Measurements from ENCODE around the gene COL26A1. TPM values are rescaled to one million over a fixed set of nuclear protein-coding genes. Genes with fewer than 3 reads are reported as not detected.
"Not testable (repeated sequence)": the region's sequence is repeated elsewhere in the genome, so short reads cannot be mapped to it uniquely, and the experiment has no call there.

COL26A1 gene
- total RNA-seq, 1 donor from 2014 or later: 0.11 TPM

DNA sequence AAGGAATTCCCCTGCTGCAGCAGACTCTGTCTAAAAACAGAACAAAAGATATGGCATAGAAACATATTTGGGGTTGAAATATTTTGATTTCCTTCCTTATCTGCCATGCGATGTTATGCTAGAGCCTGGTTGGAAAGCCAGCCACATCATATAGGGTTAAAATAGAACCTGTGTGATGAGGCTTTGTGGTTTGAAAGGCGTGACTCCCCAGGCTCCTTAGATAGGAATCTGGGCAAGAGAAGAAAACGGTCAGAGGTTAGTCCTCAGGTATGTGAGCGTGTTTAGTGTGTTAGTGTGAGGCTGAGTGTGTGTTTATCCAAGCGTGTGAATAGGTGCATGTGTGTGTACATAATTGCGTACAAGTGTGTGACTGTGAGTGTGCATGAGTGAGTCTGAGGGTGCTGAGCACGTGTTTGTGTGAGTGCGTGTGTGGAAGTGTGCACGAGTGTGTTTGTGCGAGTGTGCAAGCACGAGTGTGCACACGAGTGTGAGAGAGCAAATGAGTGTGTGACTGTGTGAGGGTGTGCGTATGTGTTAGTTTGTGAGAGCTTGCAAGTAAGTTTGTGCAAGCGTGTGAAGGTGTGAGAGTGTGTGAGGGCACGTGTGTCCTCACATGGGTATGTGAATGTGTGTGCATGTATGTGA lies 79.9 kb downstream of the COL26A1 start:
- H3K27me3 Mint-ChIP-seq (ENCODE audit: low read depth): peaks cover 7% of the 10 kb centered on the region
- H3K9me3 Mint-ChIP-seq: no peaks in the 10 kb centered on the region
- H3K27ac Mint-ChIP-seq: no peak overlapping the region
- intact Hi-C loops (cut with micrococcal nuclease): loop anchor here (5.0 to 10.0 kb wide), 2 partner anchors 62 to 80 kb away; partner anchors contain the start of gene COL26A1
- no peak overlapping the region for H3K4me3 Mint-ChIP-seq (ENCODE audit: low read depth)
- DNase-seq (ENCODE audit: low spot score): no peak
- peaks cover 13% of the 10 kb centered on the region for H3K4me1 Mint-ChIP-seq (ENCODE audit: low read depth)
- no peaks in the 10 kb centered on the region for H3K36me3 Mint-ChIP-seq (ENCODE audit: low read depth)

DNA sequence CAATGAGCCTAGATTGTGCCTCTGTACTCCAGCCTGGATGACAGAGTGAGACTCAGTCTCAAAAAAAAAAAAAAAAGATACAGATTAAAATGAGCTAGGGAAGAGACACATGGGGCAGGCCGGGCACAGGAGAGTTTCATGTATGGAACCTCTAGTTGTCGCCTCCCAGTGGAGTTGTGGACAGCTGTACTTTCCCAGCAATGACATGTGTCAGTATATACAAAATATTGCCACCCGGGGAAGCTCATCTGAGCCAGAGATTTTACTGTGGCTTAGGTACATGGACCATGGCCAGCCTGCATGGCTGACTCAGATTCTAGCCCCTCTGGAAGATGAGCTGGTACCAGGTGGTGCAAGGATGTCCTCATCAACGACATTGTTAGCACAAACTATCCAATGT lies 87.4 kb downstream of the COL26A1 start:
- Mint-ChIP-seq H3K36me3 (ENCODE audit: low read depth) (no peaks in the 10 kb centered on the region), H3K27me3 (ENCODE audit: low read depth) (peaks cover 3% of the 10 kb centered on the region), H3K27ac (no peak overlapping the region), H3K4me1 (ENCODE audit: low read depth) (no peaks in the 10 kb centered on the region), H3K9me3 (no peaks in the 10 kb centered on the region), H3K4me3 (ENCODE audit: low read depth) (no peak overlapping the region)
- DNase-seq (ENCODE audit: low spot score): no peak
- intact Hi-C loops (cut with micrococcal nuclease): no loop called here

DNA sequence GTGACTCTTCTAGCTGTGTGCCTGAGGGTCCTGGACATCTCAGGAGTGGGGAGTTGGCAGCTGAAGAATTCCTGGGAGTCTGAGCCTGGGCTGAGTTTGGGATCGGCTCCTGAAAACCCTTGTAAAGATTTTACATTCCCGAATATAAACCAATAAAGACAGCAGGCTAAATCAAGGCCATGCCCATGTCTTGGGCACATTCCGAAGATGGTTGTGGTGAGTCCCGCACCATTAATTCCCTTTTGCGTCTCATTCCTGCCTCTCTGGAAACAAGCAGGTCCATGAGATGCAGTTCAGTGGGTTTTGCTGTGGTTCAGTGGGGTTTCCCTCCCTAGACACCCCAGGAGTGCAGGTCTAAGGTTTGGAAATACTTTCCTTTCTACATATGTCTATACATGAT lies 90.9 kb downstream of the COL26A1 start:
- H3K27me3 Mint-ChIP-seq (ENCODE audit: low read depth): no peaks in the 10 kb centered on the region
- H3K9me3 Mint-ChIP-seq: no peaks in the 10 kb centered on the region
- intact Hi-C loops (cut with micrococcal nuclease): no loop called here
- no peak overlapping the region for H3K27ac Mint-ChIP-seq
- H3K4me3 Mint-ChIP-seq (ENCODE audit: low read depth): no peak overlapping the region
- H3K36me3 Mint-ChIP-seq (ENCODE audit: low read depth): no peaks in the 10 kb centered on the region
- no peaks in the 10 kb centered on the region for H3K4me1 Mint-ChIP-seq (ENCODE audit: low read depth)
- no peak for DNase-seq (ENCODE audit: low spot score)

DNA sequence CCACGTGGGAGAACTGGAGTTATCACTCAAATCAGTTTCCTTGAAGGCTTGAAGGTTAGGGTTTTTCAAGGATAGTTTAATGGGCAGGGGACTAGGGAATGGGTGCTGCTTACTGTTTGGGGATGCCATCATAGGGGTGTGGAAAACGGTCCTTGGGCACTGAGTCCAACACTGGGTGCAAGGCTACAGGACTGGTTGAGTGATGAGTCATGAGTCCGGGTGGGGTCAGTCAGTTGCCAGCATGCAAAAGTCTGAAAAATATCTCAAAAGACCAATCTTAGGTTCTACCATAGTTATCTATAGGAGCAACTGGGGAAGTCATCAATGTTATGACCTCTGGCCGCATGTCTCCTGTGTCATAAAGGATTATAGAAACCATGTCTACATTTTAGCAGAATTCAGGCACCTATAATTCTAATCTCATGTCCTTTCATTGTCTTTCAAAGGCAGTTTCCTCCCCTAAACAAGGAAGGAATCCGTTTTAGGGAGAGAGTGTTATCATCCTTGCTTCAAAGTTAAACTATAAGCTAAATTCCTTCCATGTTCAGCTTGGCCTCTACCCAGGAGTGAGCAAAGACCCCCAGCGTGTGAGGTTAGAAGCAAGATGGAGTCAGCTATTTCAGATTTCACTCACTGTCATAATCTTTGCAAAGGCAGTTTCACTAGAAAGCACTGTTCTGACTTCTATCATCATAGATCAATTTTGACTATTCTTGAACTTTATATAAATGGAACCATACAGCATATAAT lies 94.5 kb downstream of the COL26A1 start:
- Mint-ChIP-seq H3K9me3 (no peaks in the 10 kb centered on the region), H3K36me3 (ENCODE audit: low read depth) (no peaks in the 10 kb centered on the region), H3K27me3 (ENCODE audit: low read depth) (no peaks in the 10 kb centered on the region), H3K4me3 (ENCODE audit: low read depth) (no peak overlapping the region), H3K27ac (no peak overlapping the region), H3K4me1 (ENCODE audit: low read depth) (no peaks in the 10 kb centered on the region)
- no peak for DNase-seq (ENCODE audit: low spot score)
- intact Hi-C loops (cut with micrococcal nuclease): no loop called here

DNA sequence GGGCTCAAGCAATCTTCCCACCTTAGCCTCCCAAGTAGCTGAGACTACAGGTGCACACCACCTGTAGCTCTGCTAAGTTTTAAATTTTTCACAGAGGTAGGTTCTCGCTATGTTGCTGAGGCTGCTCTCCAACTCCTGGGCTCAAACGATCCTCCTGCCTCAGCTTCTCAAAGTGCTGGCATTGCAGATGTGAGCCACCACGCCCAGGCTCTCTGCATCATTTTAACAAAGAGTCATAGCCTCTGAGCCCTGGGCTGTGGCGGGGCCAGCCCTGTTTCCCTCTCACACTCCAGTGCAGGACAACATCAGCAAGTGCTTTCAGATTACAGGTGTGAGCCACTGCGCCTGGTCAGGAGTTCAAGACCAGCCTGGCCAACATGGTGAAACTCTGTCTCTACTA lies 102.5 kb downstream of the COL26A1 start:
- intact Hi-C loops (cut with micrococcal nuclease): no loop called here
- DNase-seq (ENCODE audit: low spot score): no peak
- peak overlapping the region; percentile 42 for H3K27ac Mint-ChIP-seq
- H3K9me3 Mint-ChIP-seq: no peaks in the 10 kb centered on the region
- no peaks in the 10 kb centered on the region for H3K27me3 Mint-ChIP-seq (ENCODE audit: low read depth)
- peaks cover 10% of the 10 kb centered on the region for H3K4me1 Mint-ChIP-seq (ENCODE audit: low read depth)
- H3K36me3 Mint-ChIP-seq (ENCODE audit: low read depth): no peaks in the 10 kb centered on the region
- peak overlapping the region; percentile 5 for H3K4me3 Mint-ChIP-seq (ENCODE audit: low read depth)

DNA sequence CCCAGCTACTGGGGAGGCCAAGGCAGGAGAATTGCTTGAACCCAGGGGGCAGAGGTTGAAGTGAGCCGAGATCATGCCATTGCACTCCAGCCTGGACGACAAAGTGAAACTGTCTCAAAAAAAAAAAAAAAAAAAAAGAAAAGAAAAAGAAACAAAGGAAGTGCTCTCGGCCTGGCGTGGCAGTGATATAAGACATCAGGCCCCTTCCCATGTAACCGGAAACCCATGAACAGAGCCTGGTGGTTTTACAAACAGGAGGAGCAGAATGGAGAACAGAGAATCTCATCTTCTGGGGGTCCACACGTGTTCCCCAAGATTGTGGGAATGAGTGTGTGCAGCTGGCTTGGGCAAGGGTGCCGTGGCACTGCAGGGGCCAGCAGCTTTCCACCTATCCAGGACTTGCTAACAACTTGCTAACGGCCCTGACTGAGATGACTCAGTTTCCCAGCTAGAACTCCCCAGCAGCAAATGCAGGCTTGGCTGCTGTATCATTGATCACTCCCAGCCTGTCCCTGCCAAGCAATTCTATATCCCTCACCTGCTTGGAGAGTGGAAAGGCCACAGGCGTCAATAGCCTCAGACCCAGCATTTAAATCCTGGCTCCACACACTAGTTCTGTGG lies 103.0 kb downstream of the COL26A1 start:
- no peak for DNase-seq (ENCODE audit: low spot score)
- no peaks in the 10 kb centered on the region for H3K9me3 Mint-ChIP-seq
- H3K27ac Mint-ChIP-seq: peak overlapping the region; percentile 42
- no peaks in the 10 kb centered on the region for H3K27me3 Mint-ChIP-seq (ENCODE audit: low read depth)
- H3K4me3 Mint-ChIP-seq (ENCODE audit: low read depth): peak overlapping the region; percentile 5
- H3K4me1 Mint-ChIP-seq (ENCODE audit: low read depth): peaks cover 10% of the 10 kb centered on the region
- intact Hi-C loops (cut with micrococcal nuclease): no loop called here
- no peaks in the 10 kb centered on the region for H3K36me3 Mint-ChIP-seq (ENCODE audit: low read depth)

DNA sequence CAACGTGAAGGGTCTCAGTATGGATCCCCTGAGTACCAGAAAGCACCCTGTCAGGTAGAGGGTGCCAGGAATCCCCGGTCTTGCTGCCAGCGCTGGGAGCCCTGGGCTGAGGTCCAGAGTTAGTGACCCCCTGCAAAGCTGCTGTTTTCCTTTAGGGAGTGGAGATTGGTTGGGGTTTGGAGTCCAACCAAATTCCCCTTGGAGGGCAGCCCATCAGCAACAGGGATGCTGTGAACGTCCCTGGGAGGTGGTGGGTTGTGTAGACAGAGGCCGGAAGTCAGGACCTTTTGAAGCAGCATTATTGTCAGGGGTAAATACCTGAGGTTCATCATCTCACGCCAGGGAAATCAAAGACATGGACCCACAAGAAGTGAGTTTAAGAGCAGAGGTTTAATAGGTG lies 104.2 kb downstream of the COL26A1 start:
- Mint-ChIP-seq H3K9me3 (no peaks in the 10 kb centered on the region), H3K27ac (no peak overlapping the region), H3K27me3 (ENCODE audit: low read depth) (no peaks in the 10 kb centered on the region), H3K4me1 (ENCODE audit: low read depth) (peaks cover 10% of the 10 kb centered on the region), H3K36me3 (ENCODE audit: low read depth) (no peaks in the 10 kb centered on the region), H3K4me3 (ENCODE audit: low read depth) (no peak overlapping the region)
- no peak for DNase-seq (ENCODE audit: low spot score)
- intact Hi-C loops (cut with micrococcal nuclease): no loop called here

DNA sequence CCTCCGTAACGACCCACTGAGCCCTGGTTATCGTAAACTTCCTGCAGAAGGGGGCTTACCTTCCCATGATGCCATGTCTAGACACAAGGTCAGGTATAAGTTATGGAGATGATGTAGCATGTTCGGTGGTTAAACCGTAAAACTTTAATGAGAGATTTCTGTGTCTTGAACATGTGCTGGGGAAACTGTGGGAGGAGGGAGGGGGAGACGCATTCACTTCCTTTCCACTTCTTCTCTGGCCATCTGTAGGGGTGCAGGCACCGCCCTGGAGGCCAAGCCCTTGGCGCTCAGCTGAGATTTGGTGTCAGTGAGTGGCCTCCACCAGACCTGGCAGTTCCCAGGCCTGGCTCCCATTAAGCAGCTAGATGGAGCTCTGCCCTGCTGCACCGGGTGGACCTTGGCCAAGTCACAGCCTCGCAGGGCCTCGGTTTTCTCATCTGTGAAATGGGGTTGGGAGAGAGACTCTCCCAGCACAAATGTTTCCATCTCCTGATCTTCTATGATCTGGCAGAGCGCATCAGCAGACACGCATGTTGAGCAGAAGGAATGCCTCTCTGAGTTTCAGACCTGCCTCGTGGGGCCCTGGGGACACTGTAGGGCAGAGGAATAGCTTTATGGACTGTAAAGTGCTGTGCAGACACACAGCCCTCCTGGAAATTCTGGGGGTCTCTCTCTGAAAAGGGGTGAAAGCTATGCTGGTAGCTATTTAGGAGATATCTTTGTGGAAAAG lies 106.0 kb downstream of the COL26A1 start:
- intact Hi-C loops (cut with micrococcal nuclease): no loop called here
- no peak overlapping the region for H3K27ac Mint-ChIP-seq
- no peak for DNase-seq (ENCODE audit: low spot score)

DNA sequence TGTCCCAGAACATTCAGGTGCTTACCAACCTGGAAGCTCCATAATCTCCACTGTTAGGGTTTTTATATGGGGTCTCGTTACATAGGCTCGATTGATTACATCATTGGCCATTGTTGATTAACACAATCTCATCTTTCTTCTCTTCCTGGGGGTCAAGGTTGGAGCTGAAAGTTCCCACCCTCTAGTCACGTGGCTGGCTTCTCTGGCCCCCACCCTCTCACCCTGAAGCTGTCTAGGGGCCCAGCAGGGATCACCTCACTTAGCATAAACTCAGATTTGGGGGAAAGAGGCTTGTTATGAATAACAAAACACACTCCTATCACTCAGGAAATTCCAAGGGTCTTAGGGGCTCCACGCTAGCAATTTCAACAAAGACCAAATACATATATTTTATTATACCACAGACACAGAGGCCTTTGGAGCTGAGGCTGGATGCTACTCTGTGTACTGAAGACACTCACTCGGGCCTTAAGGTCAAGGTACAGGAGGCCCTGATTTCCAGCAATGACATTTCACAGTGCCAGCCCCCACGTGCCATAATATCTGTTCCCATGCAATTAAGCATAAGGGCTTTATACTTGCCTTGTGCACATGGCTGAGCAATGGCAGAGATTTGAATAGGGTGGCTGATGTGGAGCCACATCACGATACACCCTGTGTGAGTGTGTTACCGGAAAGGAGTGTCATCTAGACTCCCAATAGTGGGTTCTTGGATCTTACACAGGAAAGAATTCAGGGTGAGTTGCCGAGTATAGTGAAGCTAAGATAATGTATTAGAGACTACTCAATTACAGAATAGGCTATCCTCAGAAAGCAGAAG lies 108.2 kb downstream of the COL26A1 start:
- peaks cover 3% of the 10 kb centered on the region for H3K4me1 Mint-ChIP-seq (ENCODE audit: low read depth)
- H3K36me3 Mint-ChIP-seq (ENCODE audit: low read depth): no peaks in the 10 kb centered on the region
- DNase-seq (ENCODE audit: low spot score): no peak
- H3K27ac Mint-ChIP-seq: no peak overlapping the region
- no peaks in the 10 kb centered on the region for H3K9me3 Mint-ChIP-seq
- intact Hi-C loops (cut with micrococcal nuclease): no loop called here
- no peaks in the 10 kb centered on the region for H3K27me3 Mint-ChIP-seq (ENCODE audit: low read depth)
- H3K4me3 Mint-ChIP-seq (ENCODE audit: low read depth): no peak overlapping the region

More for the DNA sequence above, 106.0 kb downstream of the COL26A1 start:
- Mint-ChIP-seq H3K9me3 (no peaks in the 10 kb centered on the region), H3K4me3 (ENCODE audit: low read depth) (no peak overlapping the region), H3K36me3 (ENCODE audit: low read depth) (no peaks in the 10 kb centered on the region), H3K4me1 (ENCODE audit: low read depth) (peaks cover 10% of the 10 kb centered on the region), H3K27me3 (ENCODE audit: low read depth) (no peaks in the 10 kb centered on the region)

DNA sequence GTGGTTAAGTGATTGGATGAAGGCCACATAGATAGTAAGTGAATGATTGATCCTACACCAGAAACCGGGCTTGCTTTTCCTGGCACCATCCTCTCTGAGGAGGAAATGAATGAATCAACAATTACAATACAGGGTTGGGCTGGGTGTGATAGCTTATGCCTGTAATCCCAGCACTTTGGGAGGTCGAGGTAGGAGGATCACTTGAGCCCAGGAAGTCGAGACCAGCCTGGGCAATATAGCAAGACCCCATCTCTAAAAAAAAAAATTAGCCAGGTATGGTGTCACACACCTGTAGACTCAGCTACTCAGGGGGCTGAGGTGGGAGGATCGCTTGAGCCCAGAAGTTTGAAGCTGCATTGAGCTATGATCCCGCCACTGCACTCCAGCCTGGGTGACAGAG lies 111.5 kb downstream of the COL26A1 start:
- Mint-ChIP-seq H3K4me3 (ENCODE audit: low read depth) (no peak overlapping the region), H3K36me3 (ENCODE audit: low read depth) (no peaks in the 10 kb centered on the region), H3K27ac (no peak overlapping the region), H3K4me1 (ENCODE audit: low read depth) (no peaks in the 10 kb centered on the region), H3K9me3 (peaks cover 5% of the 10 kb centered on the region), H3K27me3 (ENCODE audit: low read depth) (no peaks in the 10 kb centered on the region)
- no peak for DNase-seq (ENCODE audit: low spot score)
- intact Hi-C loops (cut with micrococcal nuclease): no loop called here

DNA sequence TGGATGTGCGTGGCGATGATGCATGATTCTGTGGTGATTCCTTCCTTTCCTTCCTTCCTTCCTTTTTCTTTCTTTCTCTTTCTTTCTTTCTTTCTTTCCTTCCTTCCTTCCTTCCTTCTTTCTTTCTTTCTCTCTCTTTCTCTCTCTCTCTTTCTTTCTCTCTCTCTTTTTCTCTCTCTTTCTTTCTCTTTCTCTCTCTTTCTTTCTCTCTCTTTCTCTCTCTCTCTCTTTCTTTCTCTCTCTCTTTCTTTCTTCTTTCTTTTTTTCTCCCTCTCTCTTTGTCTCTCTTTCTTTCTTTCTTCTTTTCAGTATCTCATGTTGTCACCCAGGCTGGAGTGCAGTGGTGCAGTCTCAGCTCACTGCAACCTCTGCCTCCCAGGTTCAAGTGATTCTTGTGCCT lies 113.0 kb downstream of the COL26A1 start:
- DNase-seq (ENCODE audit: low spot score); H3K27ac Mint-ChIP-seq; H3K27me3 Mint-ChIP-seq (ENCODE audit: low read depth); H3K4me3 Mint-ChIP-seq (ENCODE audit: low read depth); H3K4me1 Mint-ChIP-seq (ENCODE audit: low read depth); intact Hi-C loops (cut with micrococcal nuclease); H3K36me3 Mint-ChIP-seq (ENCODE audit: low read depth): not testable (repeated sequence)
- peaks cover 20% of the 10 kb centered on the region for H3K9me3 Mint-ChIP-seq

DNA sequence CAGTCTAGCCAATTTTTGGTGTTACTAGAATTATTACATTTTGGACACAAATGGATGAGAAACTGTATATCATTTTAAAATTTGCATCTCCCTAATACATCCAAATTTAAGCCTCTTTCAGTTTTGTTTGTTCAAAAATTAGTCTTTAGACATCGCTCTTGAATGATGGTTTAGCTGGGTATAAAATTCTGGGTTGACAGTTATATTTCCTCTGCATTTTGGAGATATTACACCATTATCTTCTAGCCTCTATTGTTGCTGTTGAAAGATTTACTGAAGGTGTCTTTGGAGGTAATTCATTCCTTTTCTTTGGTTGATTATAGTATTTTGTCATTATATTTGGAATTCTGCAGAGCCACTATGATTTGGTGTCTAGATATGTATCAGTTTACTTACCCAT lies 116.5 kb downstream of the COL26A1 start:
- peaks cover 24% of the 10 kb centered on the region for H3K9me3 Mint-ChIP-seq
- no peak overlapping the region for H3K4me3 Mint-ChIP-seq (ENCODE audit: low read depth)
- no peaks in the 10 kb centered on the region for H3K4me1 Mint-ChIP-seq (ENCODE audit: low read depth)
- intact Hi-C loops (cut with micrococcal nuclease): no loop called here
- no peak for DNase-seq (ENCODE audit: low spot score)
- H3K27me3 Mint-ChIP-seq (ENCODE audit: low read depth): peaks cover 3% of the 10 kb centered on the region
- H3K27ac Mint-ChIP-seq: no peak overlapping the region
- no peaks in the 10 kb centered on the region for H3K36me3 Mint-ChIP-seq (ENCODE audit: low read depth)
